Measurements from ENCODE around the gene KANTR. TPM values are rescaled to one million over a fixed set of nuclear protein-coding genes. Genes with fewer than 3 reads are reported as not detected.

The KANTR gene
- total and polyA plus RNA-seq, 2 of the 4 experiments (the other 2 are of a cell fraction), result 1.6 to 6.3 TPM

- in situ Hi-C loops (cut with MboI; ENCODE audit: low sequenced_read_pairs), result no loop called here
- CTCF ChIA-PET, result interaction anchor here (0.7 kb wide), 1 partner anchor 10 kb away, joined by 4 read pairs; no protein-coding TSS in a partner anchor
Observed at GRCh38 chrX:53072418-53073114, 21.4 kb upstream of the KANTR start.

More at GRCh38 chrX:53072418-53073114, 21.4 kb upstream of the KANTR start:
- Histone ChIP-seq H2BK5ac (ENCODE audit: low read depth, low read length, poor library complexity, severe bottlenecking) (no peak overlapping the region), H2BK15ac (ENCODE audit: low read depth, low read length) (no peak overlapping the region), H3K9me1 (ENCODE audit: insufficient read depth, low read length) (peaks cover 3% of the 10 kb centered on the region; the same call in 1 of the 2 replicates), H4K91ac (ENCODE audit: insufficient read depth, low read depth, low read length) (no peak overlapping the region), H3K9ac (ENCODE audit: low read depth, low read length) (no peak overlapping the region), H4K8ac (ENCODE audit: low read depth in 2 of 2, low read length in 2 of 2) (no peak overlapping the region), H2BK20ac (ENCODE audit: low read depth, low read length) (no peak overlapping the region), H3K18ac (ENCODE audit: low read depth, low read length) (no peak overlapping the region), H2AK9ac (replicated peaks; ENCODE audit: low read depth, low read length, poor library complexity) (no peak overlapping the region), H4K5ac (ENCODE audit: low read depth, low read length) (no peak overlapping the region), H3K9me3 (ENCODE audit: control insufficient read depth, insufficient read depth, low read length) (no peaks in the 10 kb centered on the region), H3K14ac (replicated peaks; ENCODE audit: low read depth, low read length) (no peak overlapping the region), H3K27me3 (ENCODE audit: control insufficient read depth, insufficient read depth, low read length) (no peaks in the 10 kb centered on the region; the same call in 1 of the 2 replicates), H3K4me2 (ENCODE audit: low read depth, low read length) (no peak overlapping the region), H3K4me1 (ENCODE audit: control insufficient read depth, insufficient read depth, low read length) (peaks cover 2% of the 10 kb centered on the region; the same call in 1 of the 2 replicates), H3K23ac (ENCODE audit: low read depth, low read length) (no peak overlapping the region), H3K4me3 (ENCODE audit: insufficient read depth, low read depth, low read length) (no peak overlapping the region), H2AFZ (replicated peaks; ENCODE audit: low read length, poor library complexity) (no peak overlapping the region), H3K36me3 (ENCODE audit: control insufficient read depth, insufficient read depth, low read length) (peaks cover 13% of the 10 kb centered on the region), H2BK120ac (ENCODE audit: low read depth, low read length) (no peak overlapping the region), H3K56ac (ENCODE audit: extremely low read depth, insufficient read depth, low read length) (no peak overlapping the region), H3K79me1 (ENCODE audit: low read depth in 1 of 2, low read length in 2 of 2) (peaks cover 0 to 26% of the 10 kb centered on the region in 2 experiments; a peak in 2 of 4 replicates), H4K20me1 (ENCODE audit: insufficient read depth, low read length) (peaks cover 17% of the 10 kb centered on the region), H2AK5ac (ENCODE audit: low read depth, low read length) (no peak overlapping the region), H3K27ac (ENCODE audit: insufficient read depth, low read length) (no peak overlapping the region), H3K4ac (ENCODE audit: low read depth, low read length) (no peak overlapping the region)
- dilution Hi-C loops (cut with HindIII; ENCODE audit: low sequenced_read_pairs, unreplicated experiment), result no loop called here
- POLR2A ChIA-PET (ENCODE audit: unreplicated experiment), result no interaction called here
- ATAC-seq (ENCODE audit: low read depth), result no peak
- TF ChIP-seq CTCF (conservative IDR thresholded peaks at IDR 0.05; ENCODE audit: low read depth, low read length) (no peak), RFX5 (IDR thresholded peaks at IDR 0.05; ENCODE audit: low read depth, low read length) (no peak), MAFK (IDR thresholded peaks at IDR 0.05; ENCODE audit: low read depth, low read length) (no peak), RAD21 (IDR thresholded peaks at IDR 0.05; ENCODE audit: low read length) (no peak), MAZ (IDR thresholded peaks at IDR 0.05; ENCODE audit: borderline replicate concordance, low read depth, low read length) (no peak), SMC3 (IDR thresholded peaks at IDR 0.05; ENCODE audit: low read depth, low read length) (no peak), POLR2A (IDR thresholded peaks at IDR 0.05; ENCODE audit: low read depth, low read length) (no peak), FOS (IDR thresholded peaks at IDR 0.05; ENCODE audit: low read depth, low read length) (no peak), NFE2L2 (IDR thresholded peaks at IDR 0.05; ENCODE audit: low read depth, low read length) (no peak), USF2 (IDR thresholded peaks at IDR 0.05; ENCODE audit: low read depth, low read length) (no peak), BHLHE40 (IDR thresholded peaks at IDR 0.05; ENCODE audit: low read depth, low read length) (no peak), ELK1 (IDR thresholded peaks at IDR 0.05; ENCODE audit: borderline replicate concordance, low read depth, low read length) (no peak), RCOR1 (IDR thresholded peaks at IDR 0.05; ENCODE audit: insufficient replicate concordance, low read length) (no peak), CHD1 (IDR thresholded peaks at IDR 0.05; ENCODE audit: low read depth, low read length) (no peak), CEBPB (IDR thresholded peaks at IDR 0.05; ENCODE audit: low read depth, low read length) (no peak)
- BruUV-seq (replicated peaks), result no TSS peak
- DNase-seq, result no peak
- intact Hi-C loops (cut with micrococcal nuclease), result no loop called here
- WGBS, 2 experiments (ENCODE audit: extremely low coverage in 2 of 2, insufficient read length in 1 of 2), result 73% methylated on average over 3 of the region's 9 CpGs; no CpG with 5 or more reads in 1 of the 2 experiments
